SU-DHL-6 (cell line): ENCODE results near the gene SIGLEC12.

Source experiments
- CTCF ChIP-seq: fragments of 200-600 bp; sonication (generic); IDR thresholded peaks from one replicate; pipeline ENCODE4 v1.5.1; 2017; ENCODE audit warnings: antibody characterized with exemption, mild to moderate bottlenecking, low read length, moderate library complexity; ENCODE audit not compliant: insufficient read depth, poor library complexity, severe bottlenecking
- EZH2phosphoT487 ChIP-seq: fragments of 200-600 bp; sonication (generic), shearing (Covaris generic); conservative IDR thresholded peaks from 2 replicates; pipeline ENCODE4 v1.6.1; 2018; ENCODE audit warnings: mild to moderate bottlenecking, antibody characterized with exemption, low read length, moderate library complexity, mixed read lengths

DNA sequence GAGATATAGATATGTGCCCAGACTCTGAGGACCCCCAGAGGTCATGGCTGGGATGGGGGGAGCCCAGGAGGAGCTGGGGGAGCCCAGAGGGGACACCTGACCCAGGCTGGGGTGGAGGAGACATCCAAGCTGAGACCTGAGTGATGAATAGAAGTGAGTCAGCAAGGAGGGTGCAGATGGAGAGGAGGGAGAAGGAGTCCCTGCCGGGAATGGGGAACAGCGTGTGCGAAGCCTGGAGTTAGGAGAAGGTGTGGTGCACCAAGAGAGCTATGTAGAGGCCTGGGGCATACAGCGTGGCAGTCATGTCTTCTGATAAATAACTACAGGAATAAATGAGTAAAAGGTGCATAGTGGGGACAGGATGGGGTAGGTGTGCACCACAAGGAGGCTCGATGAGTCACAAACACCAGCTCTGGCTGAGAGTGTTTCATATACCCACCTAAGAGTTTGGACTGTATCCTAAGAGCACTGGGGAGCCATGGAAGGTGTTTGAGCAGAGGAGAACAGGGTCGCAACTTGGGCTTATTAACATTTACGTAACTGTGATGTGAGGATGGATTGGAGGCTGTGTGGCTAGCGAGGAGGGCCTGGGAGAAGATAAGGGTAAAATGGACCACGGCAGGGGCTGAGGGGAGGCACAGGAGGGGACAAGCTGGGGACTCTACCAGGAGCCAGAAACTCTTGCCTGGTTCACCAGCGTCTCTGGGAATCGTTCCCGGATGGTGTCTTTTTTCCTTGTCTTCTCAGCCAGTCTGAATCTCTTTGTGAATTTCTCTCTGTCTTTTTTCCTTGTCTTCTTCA lies 21.9 kb downstream of the SIGLEC12 start:
- TF ChIP-seq CTCF (no peak), EZH2phosphoT487 (no peak)
